ENCODE measurements around the gene RTEL1. TPM values are rescaled to one million over a fixed set of nuclear protein-coding genes. Genes with fewer than 3 reads are reported as not detected.

RTEL1 gene
- total RNA-seq (2022) (27.9 and 39.2 TPM in 2 replicates), Bru-seq, nascent RNA (percentile 41 among the genes with signal in this experiment), BruChase-seq, experiment 1, labeled RNA remaining after a 6-hour chase (percentile 59 among the genes with signal in this experiment), BruChase-seq, experiment 2, labeled RNA remaining after a 2-hour chase (percentile 52 among the genes with signal in this experiment)
- long read RNA-seq, full-length matches to known transcripts: 13 of 39 reads
- long read RNA-seq, partial matches to known transcripts: 7 of 39 reads
- long read RNA-seq, other reads (novel, unspliced or antisense): 19 of 39 reads

GRCh38 chr20:63657937-63658748 is at the start of gene RTEL1:
TSS of gene RTEL1 (plus strand) at chr20:63658312. CDS start at chr20:63659403, 1,091 bp downstream.
- intact Hi-C loops (cut with micrococcal nuclease): loop anchor here (5.0 kb wide), 1 partner anchor 39 kb away; the partner anchor contains the start of gene TNFRSF6B
- POLR2A ChIA-PET: interaction anchor here (0.6 to 2.6 kb wide), 33 partner anchors 8 to 731 kb away, joined by 3 to 48 read pairs (median 5); partner anchors contain the start of genes ARFGAP1, ARFRP1, GID8 and GMEB2
- H3K36me3 Mint-ChIP-seq (ENCODE audit: insufficient read depth, unreplicated experiment): peaks cover 6% of the 10 kb centered on the region
- DNase-seq (ENCODE audit: unreplicated experiment): peak; percentile 88
- TF ChIP-seq, protein P1, sequence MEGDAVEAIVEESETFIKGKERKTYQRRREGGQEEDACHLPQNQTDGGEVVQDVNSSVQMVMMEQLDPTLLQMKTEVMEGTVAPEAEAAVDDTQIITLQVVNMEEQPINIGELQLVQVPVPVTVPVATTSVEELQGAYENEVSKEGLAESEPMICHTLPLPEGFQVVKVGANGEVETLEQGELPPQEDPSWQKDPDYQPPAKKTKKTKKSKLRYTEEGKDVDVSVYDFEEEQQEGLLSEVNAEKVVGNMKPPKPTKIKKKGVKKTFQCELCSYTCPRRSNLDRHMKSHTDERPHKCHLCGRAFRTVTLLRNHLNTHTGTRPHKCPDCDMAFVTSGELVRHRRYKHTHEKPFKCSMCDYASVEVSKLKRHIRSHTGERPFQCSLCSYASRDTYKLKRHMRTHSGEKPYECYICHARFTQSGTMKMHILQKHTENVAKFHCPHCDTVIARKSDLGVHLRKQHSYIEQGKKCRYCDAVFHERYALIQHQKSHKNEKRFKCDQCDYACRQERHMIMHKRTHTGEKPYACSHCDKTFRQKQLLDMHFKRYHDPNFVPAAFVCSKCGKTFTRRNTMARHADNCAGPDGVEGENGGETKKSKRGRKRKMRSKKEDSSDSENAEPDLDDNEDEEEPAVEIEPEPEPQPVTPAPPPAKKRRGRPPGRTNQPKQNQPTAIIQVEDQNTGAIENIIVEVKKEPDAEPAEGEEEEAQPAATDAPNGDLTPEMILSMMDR (IDR thresholded peaks at IDR 0.05; ENCODE audit: unreplicated experiment): no peak
- peak within 1 kb of the TSS; percentile 97 for H3K27ac Mint-ChIP-seq (ENCODE audit: low read depth, unreplicated experiment)
- BruUV-seq (replicated peaks): no TSS peak
- H3K4me1 Mint-ChIP-seq (ENCODE audit: insufficient read depth, unreplicated experiment): peaks cover 9% of the 10 kb centered on the region
- H3K4me3 Mint-ChIP-seq (ENCODE audit: unreplicated experiment): peak within 1 kb of the TSS; percentile 88
- no peaks in the 10 kb centered on the region for H3K9me3 Mint-ChIP-seq (ENCODE audit: unreplicated experiment)
- CTCF ChIA-PET: interaction anchor here (0.8 to 1.5 kb wide), 2 partner anchors 11 to 120 kb away, joined by 3 to 4 read pairs; no protein-coding TSS in a partner anchor
- no peaks in the 10 kb centered on the region for H3K27me3 Mint-ChIP-seq (ENCODE audit: insufficient read depth, unreplicated experiment)

DNA sequence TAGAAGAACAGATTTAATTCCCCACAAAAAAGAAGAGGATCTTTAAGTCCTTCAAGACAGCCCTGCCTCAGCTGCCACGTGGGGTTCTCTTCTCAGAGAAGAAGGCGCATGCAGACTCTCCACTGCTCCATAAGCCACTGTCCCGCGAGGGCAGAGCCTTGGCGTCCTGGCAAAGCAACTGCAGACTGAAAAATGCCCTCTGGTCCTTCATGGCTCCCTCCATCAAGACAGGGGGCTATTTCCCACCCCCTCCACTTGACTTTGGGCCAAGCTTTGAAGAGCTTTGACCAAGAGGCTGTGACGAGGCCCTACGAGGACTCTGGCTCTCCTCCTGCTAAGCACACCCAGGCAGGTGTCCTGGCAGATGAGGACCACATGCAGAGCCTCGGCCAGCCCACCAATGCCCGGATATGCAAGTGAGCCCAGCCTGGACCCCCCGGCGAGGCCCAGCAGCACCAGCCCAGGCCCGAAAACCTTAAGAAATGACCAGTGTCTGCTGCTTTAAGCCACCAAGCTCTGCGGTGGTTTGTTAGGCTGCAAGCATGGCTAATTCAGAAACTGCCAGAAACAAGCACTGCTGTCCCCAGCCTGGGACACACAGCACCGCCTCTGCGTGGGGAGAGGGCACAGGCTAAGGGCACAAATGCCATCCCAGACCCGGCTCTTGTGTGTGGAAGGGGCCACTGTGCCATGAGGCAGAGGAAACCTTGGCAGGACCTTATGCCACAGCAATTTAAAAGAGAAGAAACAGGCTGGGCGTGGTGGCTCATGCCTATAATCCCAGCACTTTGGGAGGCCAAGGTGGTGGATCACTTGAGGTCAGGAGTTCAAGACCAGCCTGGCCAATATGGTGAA is 47.3 kb upstream of the RTEL1 start:
- no peak for DNase-seq (ENCODE audit: unreplicated experiment)
- Mint-ChIP-seq H3K4me3 (ENCODE audit: unreplicated experiment) (no peak overlapping the region), H3K27me3 (ENCODE audit: insufficient read depth, unreplicated experiment) (no peaks in the 10 kb centered on the region), H3K9me3 (ENCODE audit: unreplicated experiment) (no peaks in the 10 kb centered on the region), H3K4me1 (ENCODE audit: insufficient read depth, unreplicated experiment) (no peaks in the 10 kb centered on the region), H3K27ac (ENCODE audit: low read depth, unreplicated experiment) (no peak overlapping the region), H3K36me3 (ENCODE audit: insufficient read depth, unreplicated experiment) (peaks cover 18% of the 10 kb centered on the region)
- TF ChIP-seq, protein P1 (IDR thresholded peaks at IDR 0.05; ENCODE audit: unreplicated experiment): no peak
- CTCF ChIA-PET: no interaction called here
- BruUV-seq (replicated peaks): no TSS peak
- POLR2A ChIA-PET: no interaction called here
- intact Hi-C loops (cut with micrococcal nuclease): no loop called here

GRCh38 chr20:63611646-63612045 is 46.5 kb upstream of the RTEL1 start:
- ChIA-PET CTCF (interaction anchor here (0.7 to 1.2 kb wide), 2 partner anchors 72 to 74 kb away, joined by 3 read pairs; partner anchors contain the start of gene PTK6), POLR2A (no interaction called here)
- no peak for DNase-seq (ENCODE audit: unreplicated experiment)
- Mint-ChIP-seq H3K36me3 (ENCODE audit: insufficient read depth, unreplicated experiment) (peaks cover 18% of the 10 kb centered on the region), H3K4me1 (ENCODE audit: insufficient read depth, unreplicated experiment) (no peaks in the 10 kb centered on the region), H3K9me3 (ENCODE audit: unreplicated experiment) (no peaks in the 10 kb centered on the region), H3K4me3 (ENCODE audit: unreplicated experiment) (no peak overlapping the region), H3K27me3 (ENCODE audit: insufficient read depth, unreplicated experiment) (no peaks in the 10 kb centered on the region), H3K27ac (ENCODE audit: low read depth, unreplicated experiment) (no peak overlapping the region)
- intact Hi-C loops (cut with micrococcal nuclease): no loop called here
- no TSS peak for BruUV-seq (replicated peaks)
- TF ChIP-seq, protein P1 (IDR thresholded peaks at IDR 0.05; ENCODE audit: unreplicated experiment): no peak

Measured in MCF 10A (cell line).